Right lung (tissue), 5 donors: ENCODE data around the gene GOLGA6L9. TPM values are rescaled to one million over a fixed set of nuclear protein-coding genes. Genes with fewer than 3 reads are reported as not detected.
"Not testable (repeated sequence)": the region's sequence is repeated elsewhere in the genome, so short reads cannot be mapped to it uniquely, and the experiment has no call there.

Experiments used
- DNase-seq, 2 donors: peaks; one replicate each; pipeline ENCODE4 v3.0.0-alpha.2; 2013
- polyA plus RNA-seq, 5 donors: library from polyadenylated mRNA; unstranded; fragments of 120-200 nt; gene quantifications; one replicate each; pipeline versions ENCODE4 v1.2.1 to v1.2.3, GENCODE V29; 2013; ENCODE audit warnings: inconsistent platforms in 1 of 5, low replicate concordance in 1 of 5; ENCODE audit not compliant: insufficient read length in 5 of 5, insufficient read depth in 1 of 5

The GOLGA6L9 gene
- polyA plus RNA-seq, 5 donors, result 10.6 to 16.4 (median 12.1) TPM

GRCh38 chr15:82457336-82457735 is 27.7 kb downstream of the GOLGA6L9 start:
- not testable (repeated sequence) for DNase-seq

GRCh38 chr15:82465629-82466028 is 36.0 kb downstream of the GOLGA6L9 start:
- DNase-seq, result not testable (repeated sequence)

DNA sequence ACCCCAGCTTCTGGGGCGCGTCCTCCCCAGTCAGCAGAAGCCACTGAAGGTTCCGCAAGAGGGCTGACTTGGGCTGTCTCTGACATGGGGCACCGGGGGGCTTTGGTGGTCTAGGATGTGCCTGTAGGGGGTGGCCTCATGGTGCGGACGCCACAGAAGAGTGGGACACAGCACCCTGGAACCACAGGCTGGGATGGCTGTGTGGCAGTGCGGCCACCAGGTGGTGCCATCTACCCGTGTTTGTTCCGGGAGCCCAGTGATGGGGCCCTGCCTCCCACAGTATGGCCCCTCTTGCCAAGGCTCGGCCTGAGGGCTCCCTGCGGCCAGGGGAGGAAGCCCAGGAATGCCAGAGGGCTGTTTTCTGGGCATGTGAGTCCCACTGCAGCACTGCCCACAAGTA is 38.6 kb downstream of the GOLGA6L9 start:
- DNase-seq, result not testable (repeated sequence)

- DNase-seq, result not testable (repeated sequence)
Observed at GRCh38 chr15:82469381-82469780, 39.8 kb downstream of the GOLGA6L9 start.

DNA sequence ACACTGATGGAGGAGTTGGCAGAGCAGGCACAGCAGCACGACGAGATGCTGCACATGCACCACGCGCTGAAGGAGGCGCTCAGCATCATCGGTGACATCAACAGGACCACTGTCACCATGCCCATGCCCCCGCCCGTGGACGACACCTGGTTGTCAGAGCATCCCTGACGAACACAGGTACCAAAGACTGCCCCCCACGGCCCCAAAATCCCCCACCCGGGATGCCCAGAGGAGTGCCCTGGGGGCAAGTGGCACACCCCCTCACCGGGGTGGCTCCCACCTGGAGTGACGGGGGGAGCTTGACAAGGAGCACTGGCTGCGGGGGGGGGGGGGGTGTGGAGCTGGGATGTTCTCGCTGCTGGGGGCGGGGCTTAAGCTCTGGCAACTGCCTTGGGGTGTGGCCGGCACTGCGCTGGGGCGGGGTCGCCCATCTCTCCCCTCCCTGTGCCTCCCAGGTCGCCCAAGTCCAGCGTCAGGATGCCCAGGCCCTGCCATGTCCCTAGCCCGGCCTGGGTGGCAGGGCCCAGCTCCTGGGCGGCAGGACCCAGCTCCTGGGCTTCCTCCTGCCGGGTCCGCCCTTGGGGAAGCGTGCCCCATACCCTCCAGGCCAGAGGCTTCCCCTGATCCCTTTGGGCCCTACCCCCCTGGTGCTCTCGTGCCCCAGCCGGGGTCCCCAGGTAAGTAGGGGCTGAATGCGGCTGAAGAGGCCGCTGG is 42.8 kb downstream of the GOLGA6L9 start:
- not testable (repeated sequence) for DNase-seq

GRCh38 chr15:82474596-82475325 is 45.1 kb downstream of the GOLGA6L9 start:
- DNase-seq, result not testable (repeated sequence)

DNA sequence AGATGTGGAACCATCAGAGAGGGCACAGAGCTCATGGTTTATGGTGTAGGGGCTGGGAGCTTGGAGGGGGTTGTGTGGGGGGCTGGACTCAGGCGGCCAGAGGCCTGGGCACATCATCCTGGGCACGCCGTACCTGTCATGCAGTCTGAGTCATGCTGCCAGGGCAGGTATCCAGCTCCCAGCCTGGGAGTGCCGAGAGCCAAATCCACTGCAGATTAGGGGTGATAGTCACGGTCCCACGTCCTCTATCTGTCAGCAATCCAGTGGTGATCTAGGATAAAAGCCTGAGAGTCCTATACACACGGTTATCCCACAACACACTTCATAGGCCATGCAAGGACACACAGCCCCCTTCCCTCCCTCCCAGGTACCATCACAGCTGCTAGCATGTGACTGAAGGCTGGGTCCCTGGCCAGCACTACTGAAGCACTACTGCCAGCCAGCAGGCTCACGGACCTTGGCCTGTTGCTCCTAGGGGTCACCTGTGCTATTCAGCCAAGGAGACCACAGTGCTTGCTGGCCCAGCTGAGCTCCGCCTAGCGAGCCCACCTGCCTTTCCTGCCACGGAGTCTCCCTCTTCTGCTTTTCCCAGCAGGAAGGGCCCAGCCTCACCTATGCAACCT is 45.8 kb downstream of the GOLGA6L9 start:
- not testable (repeated sequence) for DNase-seq

GRCh38 chr15:82476697-82477342 is 47.2 kb downstream of the GOLGA6L9 start:
- not testable (repeated sequence) for DNase-seq

DNA sequence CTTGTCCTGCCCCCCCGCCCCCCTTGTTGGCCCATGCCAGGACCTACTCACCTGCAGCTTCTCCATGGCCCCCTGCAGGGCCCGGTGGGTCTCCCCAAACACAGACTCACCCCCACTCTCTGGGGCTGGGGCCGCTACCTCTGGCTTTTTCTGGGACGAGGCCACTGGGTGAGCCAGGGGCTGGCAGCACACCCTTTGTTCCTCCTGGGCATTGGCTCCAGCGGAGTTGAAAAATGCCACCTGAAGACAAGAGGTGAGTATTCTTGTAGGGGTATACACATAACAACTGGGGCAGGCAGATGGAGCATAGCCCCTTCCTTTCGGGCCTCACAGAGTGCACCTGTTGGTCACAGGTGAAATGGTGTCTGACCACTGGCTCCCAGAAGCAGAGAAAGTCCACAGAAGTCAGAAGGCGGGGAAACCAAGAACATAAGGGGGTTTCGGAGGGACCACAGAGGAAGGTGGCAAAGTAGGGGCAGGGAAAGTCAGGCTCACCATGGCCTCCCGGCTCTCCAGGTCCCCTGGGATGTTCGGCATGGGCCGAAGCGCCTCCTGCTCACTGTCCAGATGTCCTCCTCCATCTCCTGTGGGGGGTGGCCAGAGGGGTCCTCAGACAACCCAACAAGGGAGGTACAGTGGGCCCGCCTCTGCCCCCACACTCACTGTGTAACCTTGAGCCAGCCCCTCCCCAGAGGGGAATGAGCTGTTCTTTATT is 47.9 kb downstream of the GOLGA6L9 start:
- DNase-seq, result not testable (repeated sequence)

Other genes with a start within 250 kb of the GOLGA6L9 start
- 10 to 100 TPM; 15.1 to 22.4 (median 20.7) TPM for gene EFL1, start 167.1 kb upstream of the GOLGA6L9 start, polyA plus RNA-seq
- gene SAXO2, start 167.0 kb upstream of the GOLGA6L9 start, polyA plus RNA-seq, result 10 to 100 TPM in 4 of 5 donors, 1 to 10 TPM in 1; 7.6 to 21.4 (median 14.5) TPM
- gene GOLGA6L10, start 80.3 kb upstream of the GOLGA6L9 start, polyA plus RNA-seq, result 1 to 10 TPM; 4.7 to 9.6 (median 7.5) TPM
- 1,000 to 10,000 TPM; 1,984 to 3,042 (median 2,162) TPM for gene RPS17, start 110.6 kb downstream of the GOLGA6L9 start, polyA plus RNA-seq
- 1 to 10 TPM; 2.4 to 4.4 (median 3.1) TPM for gene CPEB1, start 217.5 kb downstream of the GOLGA6L9 start, polyA plus RNA-seq